LNCAP (cell line): ENCODE measurements around the gene CRYAA.

Experiments
- TF ChIP-seq, protein P1 (sequence below): fragments of 450-650 bp; IDR thresholded peaks from 2 replicates; pipeline ENCODE4 v1.5.1; 2017; ENCODE audit warnings: mild to moderate bottlenecking

Gene CRYAA

DNA sequence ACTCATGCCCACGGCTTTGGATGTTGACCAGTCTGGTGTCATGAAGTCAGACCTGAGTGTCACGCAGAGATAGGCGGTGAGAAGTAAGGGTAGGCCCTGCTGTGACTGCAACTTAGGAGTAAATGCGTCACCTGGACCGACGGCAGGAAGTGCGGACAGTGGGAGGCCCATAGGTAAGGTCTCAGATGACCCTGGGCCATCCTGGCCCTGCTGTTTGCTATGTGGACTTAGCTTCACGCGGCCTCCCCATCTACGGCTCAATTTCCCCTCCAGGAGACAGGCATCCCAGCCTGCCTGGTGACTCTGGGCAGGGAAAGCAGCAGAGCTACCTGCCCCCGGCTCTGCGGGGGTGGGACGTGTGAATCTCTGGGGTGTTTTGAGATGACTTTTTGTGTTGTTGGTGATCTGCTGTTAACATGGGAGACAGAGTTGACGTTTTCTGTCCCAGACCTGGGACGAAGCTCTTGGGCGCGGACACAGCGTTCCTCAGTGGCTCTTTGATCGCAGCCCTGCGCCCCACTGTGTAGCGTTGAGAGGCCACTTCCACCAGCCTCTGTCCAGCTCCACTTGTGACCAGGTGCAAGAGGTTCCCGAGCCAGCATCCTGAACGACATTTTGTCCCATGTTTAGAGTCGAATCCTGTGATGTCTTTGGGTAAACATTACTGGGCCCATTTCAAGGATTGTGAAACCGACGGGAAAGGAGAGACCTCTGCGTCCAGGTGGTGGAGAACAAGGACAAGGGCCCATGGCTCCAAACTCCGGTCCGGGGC, 39.9 kb downstream of the CRYAA start:
- TF ChIP-seq, protein P1, sequence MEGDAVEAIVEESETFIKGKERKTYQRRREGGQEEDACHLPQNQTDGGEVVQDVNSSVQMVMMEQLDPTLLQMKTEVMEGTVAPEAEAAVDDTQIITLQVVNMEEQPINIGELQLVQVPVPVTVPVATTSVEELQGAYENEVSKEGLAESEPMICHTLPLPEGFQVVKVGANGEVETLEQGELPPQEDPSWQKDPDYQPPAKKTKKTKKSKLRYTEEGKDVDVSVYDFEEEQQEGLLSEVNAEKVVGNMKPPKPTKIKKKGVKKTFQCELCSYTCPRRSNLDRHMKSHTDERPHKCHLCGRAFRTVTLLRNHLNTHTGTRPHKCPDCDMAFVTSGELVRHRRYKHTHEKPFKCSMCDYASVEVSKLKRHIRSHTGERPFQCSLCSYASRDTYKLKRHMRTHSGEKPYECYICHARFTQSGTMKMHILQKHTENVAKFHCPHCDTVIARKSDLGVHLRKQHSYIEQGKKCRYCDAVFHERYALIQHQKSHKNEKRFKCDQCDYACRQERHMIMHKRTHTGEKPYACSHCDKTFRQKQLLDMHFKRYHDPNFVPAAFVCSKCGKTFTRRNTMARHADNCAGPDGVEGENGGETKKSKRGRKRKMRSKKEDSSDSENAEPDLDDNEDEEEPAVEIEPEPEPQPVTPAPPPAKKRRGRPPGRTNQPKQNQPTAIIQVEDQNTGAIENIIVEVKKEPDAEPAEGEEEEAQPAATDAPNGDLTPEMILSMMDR, result no peak

DNA sequence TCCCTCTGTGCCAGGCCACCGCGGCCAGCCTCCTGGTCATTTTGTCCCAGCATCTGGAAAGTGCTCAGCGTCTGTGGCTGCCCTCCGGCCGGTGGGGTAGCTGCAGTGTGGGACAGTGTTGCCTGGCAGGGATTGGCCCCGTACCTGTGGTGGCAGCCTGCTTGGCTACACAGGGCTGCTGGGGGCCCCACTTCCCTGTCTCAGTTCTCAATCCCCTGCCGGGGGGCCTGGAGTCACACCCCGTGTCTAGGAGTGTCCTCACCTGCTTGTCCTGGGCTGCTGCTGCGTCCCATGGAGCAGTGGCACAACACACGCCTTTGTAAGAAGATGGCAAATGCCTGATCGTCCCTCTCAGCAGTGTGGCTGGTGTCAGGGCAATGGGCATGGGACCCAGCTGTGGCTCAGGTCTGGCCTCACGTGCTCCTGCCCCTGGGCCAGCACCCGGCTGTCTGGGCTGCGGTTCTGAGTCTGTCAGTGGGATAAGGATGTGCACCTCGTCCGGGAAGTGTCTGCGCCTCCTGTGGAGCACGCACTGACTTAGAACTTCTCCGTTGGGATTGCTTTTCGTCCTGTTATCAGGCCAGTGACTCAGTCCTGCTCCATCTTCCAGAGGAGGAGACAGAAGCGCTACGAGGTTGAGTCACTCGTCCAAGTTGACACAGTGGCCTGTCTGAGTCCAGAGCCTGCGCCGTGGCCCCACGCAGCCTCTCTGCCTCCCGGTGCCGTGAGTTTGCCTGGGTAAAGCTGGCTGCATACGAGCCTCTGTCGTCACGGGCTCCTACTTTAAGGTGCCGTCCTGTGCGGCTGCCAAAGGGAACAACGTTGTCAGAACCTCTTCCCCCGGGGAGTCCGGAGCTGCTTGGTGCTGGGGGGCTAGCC, 41.0 kb downstream of the CRYAA start:
- TF ChIP-seq, protein P1, result no peak

DNA sequence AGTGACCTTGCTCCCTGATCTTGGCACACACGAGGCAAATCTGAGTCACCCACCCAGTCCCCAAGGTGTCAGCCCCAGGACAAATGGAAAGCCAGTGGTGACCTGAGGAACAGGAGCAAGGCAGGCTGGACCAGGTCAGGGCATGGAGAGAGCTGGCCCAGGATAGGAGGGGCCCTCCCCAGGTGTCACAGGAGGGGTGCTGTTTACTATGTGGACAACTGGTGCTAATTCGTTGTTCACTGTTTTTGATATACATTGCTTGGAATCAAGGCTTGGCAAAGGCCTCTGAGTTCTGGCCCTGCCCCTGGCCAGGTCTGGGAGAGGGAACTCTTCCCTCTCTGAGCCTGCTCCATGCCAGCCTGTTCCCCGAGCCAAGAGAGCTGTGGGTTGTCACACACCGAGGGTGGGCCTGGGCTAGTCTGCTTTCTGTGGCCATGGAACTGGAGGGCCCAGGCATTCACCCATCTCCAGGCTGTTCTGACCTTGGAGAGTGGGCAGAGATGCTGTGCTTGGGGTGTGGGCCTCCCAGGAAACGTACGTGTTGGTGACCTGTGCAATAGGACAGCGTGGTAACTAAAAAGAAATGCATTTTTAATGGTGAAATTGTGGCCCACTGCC, 41.8 kb downstream of the CRYAA start:
- TF ChIP-seq, protein P1, result no peak

DNA sequence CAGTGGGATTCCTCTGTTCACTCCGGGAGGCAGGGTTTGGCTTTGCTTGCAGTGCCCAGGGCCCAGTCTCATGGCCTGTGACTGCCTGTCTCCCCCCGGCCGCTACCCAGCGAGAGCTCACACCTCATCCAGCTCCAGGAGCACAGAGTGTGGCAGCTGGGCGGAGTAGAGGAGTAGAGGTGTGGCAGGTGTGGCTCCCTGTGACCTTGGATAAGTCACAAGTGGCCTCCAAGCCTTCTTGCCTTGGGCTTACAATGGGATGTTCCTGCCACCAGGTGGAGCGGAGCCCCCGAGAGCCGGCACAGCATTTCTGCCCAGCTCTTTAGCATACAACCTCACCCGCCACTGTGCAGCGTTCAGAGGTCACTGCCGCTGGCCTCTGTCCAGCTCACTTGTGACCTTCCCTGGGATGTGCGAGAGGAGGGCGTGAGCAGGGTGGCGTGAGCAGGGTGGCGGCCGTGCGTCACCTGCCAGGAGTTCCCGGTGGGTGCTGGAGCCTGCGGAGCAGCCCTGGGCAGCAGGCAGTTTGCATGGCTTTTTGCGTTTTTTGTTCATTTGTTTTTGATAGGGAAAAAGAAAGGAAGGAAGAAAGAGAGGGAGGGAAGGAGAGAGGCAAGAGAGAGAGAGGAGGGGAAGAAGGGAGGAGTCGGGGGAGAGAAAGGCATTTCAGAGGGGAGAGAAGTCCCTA, 42.4 kb downstream of the CRYAA start:
- TF ChIP-seq, protein P1, result no peak

- TF ChIP-seq, protein P1, result no peak
Observed at GRCh38 chr21:43211760-43212115, 42.9 kb downstream of the CRYAA start.
